Measurements from ENCODE around the gene TMEM39B.

GRCh38 chr1:32051706-32052105 lies 21.0 kb upstream of the TMEM39B start:
- TF ChIP-seq CTCF (IDR thresholded peaks at IDR 0.05) (no peak), POLR2A (IDR thresholded peaks at IDR 0.05; ENCODE audit: low read depth) (no peak)
